ENCODE results near the gene PABPN1L.

PABPN1L gene

GRCh38 chr16:88883117-88883895 is 16.8 kb upstream of the PABPN1L start:
- no peak for DNase-seq (ENCODE audit: low spot score)

- DNase-seq (ENCODE audit: low spot score), result no peak
These were observed 16.0 kb upstream of the PABPN1L start for GRCh38 chr16:88882358-88883030.

GRCh38 chr16:88881675-88882357 is 15.4 kb upstream of the PABPN1L start:
- no peak for DNase-seq (ENCODE audit: low spot score)

GRCh38 chr16:88881007-88881615 is 14.7 kb upstream of the PABPN1L start:
- no peak for DNase-seq (ENCODE audit: low spot score)

- no peak for DNase-seq (ENCODE audit: low spot score)
These were observed 14.0 kb upstream of the PABPN1L start for GRCh38 chr16:88880226-88881006.

GRCh38 chr16:88879788-88880055 is 13.3 kb upstream of the PABPN1L start:
- DNase-seq (ENCODE audit: low spot score), result no peak

- DNase-seq (ENCODE audit: low spot score), result no peak
These were observed 12.7 kb upstream of the PABPN1L start for GRCh38 chr16:88878967-88879787.

GRCh38 chr16:88878356-88878755 is 11.9 kb upstream of the PABPN1L start:
- DNase-seq (ENCODE audit: low spot score), result no peak

GRCh38 chr16:88877564-88878289 is 11.3 kb upstream of the PABPN1L start:
- no peak for DNase-seq (ENCODE audit: low spot score)

GRCh38 chr16:88876942-88877526 is 10.6 kb upstream of the PABPN1L start:
- no peak for DNase-seq (ENCODE audit: low spot score)

GRCh38 chr16:88875703-88876234 is 9.3 kb upstream of the PABPN1L start:
- no peak for DNase-seq (ENCODE audit: low spot score)

- no peak for DNase-seq (ENCODE audit: low spot score)
These were observed 8.6 kb upstream of the PABPN1L start for GRCh38 chr16:88874938-88875599.

GRCh38 chr16:88872650-88873331 is 6.3 kb upstream of the PABPN1L start:
- DNase-seq (ENCODE audit: low spot score), result no peak

- DNase-seq (ENCODE audit: low spot score), result no peak
These were observed 5.4 kb upstream of the PABPN1L start for GRCh38 chr16:88871730-88872416.

- no peak for DNase-seq (ENCODE audit: low spot score)
These were observed 4.9 kb upstream of the PABPN1L start for GRCh38 chr16:88871349-88871702.

GRCh38 chr16:88870608-88871348 is 4.3 kb upstream of the PABPN1L start:
- no peak for DNase-seq (ENCODE audit: low spot score)

GRCh38 chr16:88869673-88869980 is 3.2 kb upstream of the PABPN1L start:
- DNase-seq (ENCODE audit: low spot score), result no peak

Data from globus pallidus (tissue), 1 donor.